Right hindlimb (tissue), 1 donor: Measurements from ENCODE around the gene LNPEP.

Experiments used
- DNase-seq: peaks from one replicate; pipeline ENCODE4 v3.0.0-alpha.2; 2018

The LNPEP gene

GRCh38 chr5:96935559-96936430 lies at the start of gene LNPEP:
TSS of gene LNPEP (plus strand) at chr5:96936080. CDS start at chr5:96936156, 76 bp downstream.
- DNase-seq = peak; percentile 98

GRCh38 chr5:96893342-96893741 lies 42.5 kb upstream of the LNPEP start:
- no peak for DNase-seq

GRCh38 chr5:96896276-96896675 lies 39.6 kb upstream of the LNPEP start:
- no peak for DNase-seq

GRCh38 chr5:96896806-96897205 lies 39.1 kb upstream of the LNPEP start:
- DNase-seq = no peak

- DNase-seq = no peak
Observed at GRCh38 chr5:96901384-96901783, 34.5 kb upstream of the LNPEP start.

- no peak for DNase-seq
Observed at GRCh38 chr5:96901841-96902240, 34.0 kb upstream of the LNPEP start.

GRCh38 chr5:96902876-96903275 lies 33.0 kb upstream of the LNPEP start:
- DNase-seq = no peak

- no peak for DNase-seq
Observed at GRCh38 chr5:96903300-96903699, 32.6 kb upstream of the LNPEP start.

GRCh38 chr5:96904054-96904931 lies 31.6 kb upstream of the LNPEP start:
- no peak for DNase-seq

GRCh38 chr5:96905864-96906263 lies 30.0 kb upstream of the LNPEP start:
- no peak for DNase-seq

GRCh38 chr5:96909003-96909402 lies 26.9 kb upstream of the LNPEP start:
- no peak for DNase-seq

GRCh38 chr5:96909435-96909834 lies 26.4 kb upstream of the LNPEP start:
- no peak for DNase-seq

- no peak for DNase-seq
Observed at GRCh38 chr5:96911139-96911538, 24.7 kb upstream of the LNPEP start.

- DNase-seq = no peak
Observed at GRCh38 chr5:96913233-96913632, 22.6 kb upstream of the LNPEP start.

GRCh38 chr5:96919754-96920197 lies 16.1 kb upstream of the LNPEP start:
- DNase-seq = no peak

GRCh38 chr5:96920744-96921355 lies 15.0 kb upstream of the LNPEP start:
- DNase-seq = no peak

- DNase-seq = no peak
Observed at GRCh38 chr5:96922499-96923244, 13.2 kb upstream of the LNPEP start.

GRCh38 chr5:96924016-96924443 lies 11.8 kb upstream of the LNPEP start:
- DNase-seq = no peak

- no peak for DNase-seq
Observed at GRCh38 chr5:96926276-96926675, 9.6 kb upstream of the LNPEP start.

GRCh38 chr5:96927008-96927407 lies 8.9 kb upstream of the LNPEP start:
- no peak for DNase-seq

GRCh38 chr5:96928931-96929708 lies 6.8 kb upstream of the LNPEP start:
- no peak for DNase-seq

GRCh38 chr5:96930058-96930457 lies 5.8 kb upstream of the LNPEP start:
- no peak for DNase-seq
